Measurements from ENCODE around the gene CST5.

The CST5 gene

DNA sequence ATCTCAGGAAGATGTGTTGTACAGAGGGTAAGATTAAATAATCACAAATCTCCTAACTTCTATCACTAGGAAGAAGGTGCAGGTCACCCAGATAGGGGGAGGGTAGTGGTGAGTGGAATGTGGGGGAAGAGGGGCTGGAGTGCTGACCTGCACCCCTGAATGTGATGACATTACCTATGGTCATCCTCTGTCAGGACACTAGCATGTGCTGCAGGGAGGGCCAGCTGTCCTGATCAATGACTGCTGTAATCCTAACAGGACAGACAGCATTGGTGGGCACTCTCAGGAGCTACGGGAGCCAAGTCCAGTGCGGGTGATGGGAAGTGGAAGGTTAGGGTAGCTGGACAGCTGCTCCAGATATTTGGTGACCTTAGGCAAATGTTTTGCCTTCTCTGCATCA, 45.2 kb upstream of the CST5 start:
- ChIA-PET POLR2A (no interaction called here), CTCF (interaction anchor here (0.8 kb wide), 1 partner anchor 13 kb away, joined by 3 read pairs; no protein-coding TSS in a partner anchor)
- Histone ChIP-seq H3K36me3 (ENCODE audit: control insufficient read depth in 2 of 2, insufficient read depth in 1 of 2, low read length in 2 of 2) (no peaks in the 10 kb centered on the region), H3K4me3 (ENCODE audit: low read depth, low read length) (no peak overlapping the region), H3K4me1 (ENCODE audit: control insufficient read depth, insufficient read depth, low read length) (no peaks in the 10 kb centered on the region), H3K27ac (ENCODE audit: extremely low read depth, low read depth, low read length) (no peak overlapping the region), H3K9me3 (ENCODE audit: control insufficient read depth, insufficient read depth, low read depth, low read length) (no peaks in the 10 kb centered on the region)
- TF ChIP-seq, protein P1, sequence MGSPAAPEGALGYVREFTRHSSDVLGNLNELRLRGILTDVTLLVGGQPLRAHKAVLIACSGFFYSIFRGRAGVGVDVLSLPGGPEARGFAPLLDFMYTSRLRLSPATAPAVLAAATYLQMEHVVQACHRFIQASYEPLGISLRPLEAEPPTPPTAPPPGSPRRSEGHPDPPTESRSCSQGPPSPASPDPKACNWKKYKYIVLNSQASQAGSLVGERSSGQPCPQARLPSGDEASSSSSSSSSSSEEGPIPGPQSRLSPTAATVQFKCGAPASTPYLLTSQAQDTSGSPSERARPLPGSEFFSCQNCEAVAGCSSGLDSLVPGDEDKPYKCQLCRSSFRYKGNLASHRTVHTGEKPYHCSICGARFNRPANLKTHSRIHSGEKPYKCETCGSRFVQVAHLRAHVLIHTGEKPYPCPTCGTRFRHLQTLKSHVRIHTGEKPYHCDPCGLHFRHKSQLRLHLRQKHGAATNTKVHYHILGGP (tag by site-specific recombination; IDR thresholded peaks at IDR 0.05): no peak
- TF ChIP-seq ZFP37 (tag by site-specific recombination; IDR thresholded peaks at IDR 0.05) (no peak), ZNF529 (tag by site-specific recombination; IDR thresholded peaks at IDR 0.05; ENCODE audit: insufficient replicate concordance) (no peak)
- TF ChIP-seq, protein P2, sequence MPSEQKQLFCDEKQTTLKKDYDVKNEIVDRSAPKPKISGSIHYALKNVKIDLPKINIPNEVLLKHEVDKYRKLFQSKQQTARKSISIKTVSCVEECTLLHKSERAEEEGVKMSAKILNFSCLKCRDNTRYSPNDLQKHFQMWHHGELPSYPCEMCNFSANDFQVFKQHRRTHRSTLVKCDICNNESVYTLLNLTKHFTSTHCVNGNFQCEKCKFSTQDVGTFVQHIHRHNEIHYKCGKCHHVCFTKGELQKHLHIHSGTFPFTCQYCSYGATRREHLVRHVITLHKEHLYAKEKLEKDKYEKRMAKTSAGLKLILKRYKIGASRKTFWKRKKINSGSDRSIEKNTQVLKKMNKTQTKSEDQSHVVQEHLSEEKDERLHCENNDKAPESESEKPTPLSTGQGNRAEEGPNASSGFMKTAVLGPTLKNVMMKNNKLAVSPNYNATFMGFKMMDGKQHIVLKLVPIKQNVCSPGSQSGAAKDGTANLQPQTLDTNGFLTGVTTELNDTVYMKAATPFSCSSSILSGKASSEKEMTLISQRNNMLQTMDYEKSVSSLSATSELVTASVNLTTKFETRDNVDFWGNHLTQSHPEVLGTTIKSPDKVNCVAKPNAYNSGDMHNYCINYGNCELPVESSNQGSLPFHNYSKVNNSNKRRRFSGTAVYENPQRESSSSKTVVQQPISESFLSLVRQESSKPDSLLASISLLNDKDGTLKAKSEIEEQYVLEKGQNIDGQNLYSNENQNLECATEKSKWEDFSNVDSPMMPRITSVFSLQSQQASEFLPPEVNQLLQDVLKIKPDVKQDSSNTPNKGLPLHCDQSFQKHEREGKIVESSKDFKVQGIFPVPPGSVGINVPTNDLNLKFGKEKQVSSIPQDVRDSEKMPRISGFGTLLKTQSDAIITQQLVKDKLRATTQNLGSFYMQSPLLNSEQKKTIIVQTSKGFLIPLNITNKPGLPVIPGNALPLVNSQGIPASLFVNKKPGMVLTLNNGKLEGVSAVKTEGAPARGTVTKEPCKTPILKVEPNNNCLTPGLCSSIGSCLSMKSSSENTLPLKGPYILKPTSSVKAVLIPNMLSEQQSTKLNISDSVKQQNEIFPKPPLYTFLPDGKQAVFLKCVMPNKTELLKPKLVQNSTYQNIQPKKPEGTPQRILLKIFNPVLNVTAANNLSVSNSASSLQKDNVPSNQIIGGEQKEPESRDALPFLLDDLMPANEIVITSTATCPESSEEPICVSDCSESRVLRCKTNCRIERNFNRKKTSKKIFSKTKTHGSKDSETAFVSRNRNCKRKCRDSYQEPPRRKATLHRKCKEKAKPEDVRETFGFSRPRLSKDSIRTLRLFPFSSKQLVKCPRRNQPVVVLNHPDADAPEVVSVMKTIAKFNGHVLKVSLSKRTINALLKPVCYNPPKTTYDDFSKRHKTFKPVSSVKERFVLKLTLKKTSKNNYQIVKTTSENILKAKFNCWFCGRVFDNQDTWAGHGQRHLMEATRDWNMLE (tag by site-specific recombination; conservative IDR thresholded peaks at IDR 0.05; ENCODE audit: low read depth): no peak
- TF ChIP-seq, protein P3, sequence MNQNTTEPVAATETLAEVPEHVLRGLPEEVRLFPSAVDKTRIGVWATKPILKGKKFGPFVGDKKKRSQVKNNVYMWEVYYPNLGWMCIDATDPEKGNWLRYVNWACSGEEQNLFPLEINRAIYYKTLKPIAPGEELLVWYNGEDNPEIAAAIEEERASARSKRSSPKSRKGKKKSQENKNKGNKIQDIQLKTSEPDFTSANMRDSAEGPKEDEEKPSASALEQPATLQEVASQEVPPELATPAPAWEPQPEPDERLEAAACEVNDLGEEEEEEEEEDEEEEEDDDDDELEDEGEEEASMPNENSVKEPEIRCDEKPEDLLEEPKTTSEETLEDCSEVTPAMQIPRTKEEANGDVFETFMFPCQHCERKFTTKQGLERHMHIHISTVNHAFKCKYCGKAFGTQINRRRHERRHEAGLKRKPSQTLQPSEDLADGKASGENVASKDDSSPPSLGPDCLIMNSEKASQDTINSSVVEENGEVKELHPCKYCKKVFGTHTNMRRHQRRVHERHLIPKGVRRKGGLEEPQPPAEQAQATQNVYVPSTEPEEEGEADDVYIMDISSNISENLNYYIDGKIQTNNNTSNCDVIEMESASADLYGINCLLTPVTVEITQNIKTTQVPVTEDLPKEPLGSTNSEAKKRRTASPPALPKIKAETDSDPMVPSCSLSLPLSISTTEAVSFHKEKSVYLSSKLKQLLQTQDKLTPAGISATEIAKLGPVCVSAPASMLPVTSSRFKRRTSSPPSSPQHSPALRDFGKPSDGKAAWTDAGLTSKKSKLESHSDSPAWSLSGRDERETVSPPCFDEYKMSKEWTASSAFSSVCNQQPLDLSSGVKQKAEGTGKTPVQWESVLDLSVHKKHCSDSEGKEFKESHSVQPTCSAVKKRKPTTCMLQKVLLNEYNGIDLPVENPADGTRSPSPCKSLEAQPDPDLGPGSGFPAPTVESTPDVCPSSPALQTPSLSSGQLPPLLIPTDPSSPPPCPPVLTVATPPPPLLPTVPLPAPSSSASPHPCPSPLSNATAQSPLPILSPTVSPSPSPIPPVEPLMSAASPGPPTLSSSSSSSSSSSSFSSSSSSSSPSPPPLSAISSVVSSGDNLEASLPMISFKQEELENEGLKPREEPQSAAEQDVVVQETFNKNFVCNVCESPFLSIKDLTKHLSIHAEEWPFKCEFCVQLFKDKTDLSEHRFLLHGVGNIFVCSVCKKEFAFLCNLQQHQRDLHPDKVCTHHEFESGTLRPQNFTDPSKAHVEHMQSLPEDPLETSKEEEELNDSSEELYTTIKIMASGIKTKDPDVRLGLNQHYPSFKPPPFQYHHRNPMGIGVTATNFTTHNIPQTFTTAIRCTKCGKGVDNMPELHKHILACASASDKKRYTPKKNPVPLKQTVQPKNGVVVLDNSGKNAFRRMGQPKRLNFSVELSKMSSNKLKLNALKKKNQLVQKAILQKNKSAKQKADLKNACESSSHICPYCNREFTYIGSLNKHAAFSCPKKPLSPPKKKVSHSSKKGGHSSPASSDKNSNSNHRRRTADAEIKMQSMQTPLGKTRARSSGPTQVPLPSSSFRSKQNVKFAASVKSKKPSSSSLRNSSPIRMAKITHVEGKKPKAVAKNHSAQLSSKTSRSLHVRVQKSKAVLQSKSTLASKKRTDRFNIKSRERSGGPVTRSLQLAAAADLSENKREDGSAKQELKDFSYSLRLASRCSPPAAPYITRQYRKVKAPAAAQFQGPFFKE (tag by site-specific recombination; IDR thresholded peaks at IDR 0.05; ENCODE audit: borderline replicate concordance): no peak

DNA sequence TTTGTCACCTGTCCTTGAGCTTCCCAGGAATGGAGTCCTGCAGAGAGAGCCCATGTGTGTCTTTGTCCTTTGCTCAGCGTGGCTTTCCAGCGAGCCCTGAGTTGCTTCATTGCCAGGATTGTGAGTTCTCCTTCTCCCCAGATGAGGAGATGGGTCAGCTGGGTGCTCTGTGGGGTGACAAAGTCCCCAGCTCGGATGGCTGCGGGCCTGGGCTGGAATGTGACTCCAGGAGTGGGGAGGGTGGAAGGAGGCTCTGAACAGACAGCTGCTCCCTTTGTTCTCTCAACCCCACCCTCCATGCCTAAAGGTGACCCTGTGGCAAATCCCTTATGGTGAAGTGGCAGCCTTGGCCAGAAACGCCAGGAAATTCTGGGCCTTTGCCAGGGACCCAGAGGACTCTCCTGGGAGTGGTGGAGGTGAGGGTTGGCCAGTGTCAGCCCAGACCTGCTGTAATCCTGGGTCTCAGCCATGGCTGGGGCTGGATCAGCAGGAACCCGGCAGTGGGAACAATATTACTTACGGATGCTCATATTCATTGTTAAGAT, 44.4 kb upstream of the CST5 start:
- Histone ChIP-seq H3K4me1 (ENCODE audit: control insufficient read depth, insufficient read depth, low read length) (no peaks in the 10 kb centered on the region), H3K4me3 (ENCODE audit: low read depth, low read length) (no peak overlapping the region), H3K36me3 (ENCODE audit: control insufficient read depth in 2 of 2, insufficient read depth in 1 of 2, low read length in 2 of 2) (no peaks in the 10 kb centered on the region), H3K9me3 (ENCODE audit: control insufficient read depth, insufficient read depth, low read depth, low read length) (no peaks in the 10 kb centered on the region), H3K27ac (ENCODE audit: extremely low read depth, low read depth, low read length) (no peak overlapping the region)
- CTCF ChIA-PET: interaction anchor here (0.6 to 0.8 kb wide), 2 partner anchors 13 to 24 kb away, joined by 3 read pairs; no protein-coding TSS in a partner anchor
- TF ChIP-seq ZNF19 (tag by site-specific recombination; IDR thresholded peaks at IDR 0.05; ENCODE audit: low read depth) (no peak), ZSCAN16 (tag by site-specific recombination; IDR thresholded peaks at IDR 0.05) (no peak), ZNF324 (tag by site-specific recombination; IDR thresholded peaks at IDR 0.05) (no peak), ZNF341 (tag by site-specific recombination; IDR thresholded peaks at IDR 0.05; ENCODE audit: low read depth) (no peak), ZNF302 (tag by site-specific recombination; IDR thresholded peaks at IDR 0.05; ENCODE audit: low read depth) (no peak), ZNF707 (tag by site-specific recombination; IDR thresholded peaks at IDR 0.05) (no peak)
- TF ChIP-seq, protein P4, sequence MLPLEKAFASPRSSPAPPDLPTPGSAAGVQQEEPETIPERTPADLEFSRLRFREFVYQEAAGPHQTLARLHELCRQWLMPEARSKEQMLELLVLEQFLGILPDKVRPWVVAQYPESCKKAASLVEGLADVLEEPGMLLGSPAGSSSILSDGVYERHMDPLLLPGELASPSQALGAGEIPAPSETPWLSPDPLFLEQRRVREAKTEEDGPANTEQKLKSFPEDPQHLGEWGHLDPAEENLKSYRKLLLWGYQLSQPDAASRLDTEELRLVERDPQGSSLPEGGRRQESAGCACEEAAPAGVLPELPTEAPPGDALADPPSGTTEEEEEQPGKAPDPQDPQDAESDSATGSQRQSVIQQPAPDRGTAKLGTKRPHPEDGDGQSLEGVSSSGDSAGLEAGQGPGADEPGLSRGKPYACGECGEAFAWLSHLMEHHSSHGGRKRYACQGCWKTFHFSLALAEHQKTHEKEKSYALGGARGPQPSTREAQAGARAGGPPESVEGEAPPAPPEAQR (tag by site-specific recombination; IDR thresholded peaks at IDR 0.05): no peak
- TF ChIP-seq, protein P1 (tag by site-specific recombination; IDR thresholded peaks at IDR 0.05): no peak
- TF ChIP-seq, protein P5, sequence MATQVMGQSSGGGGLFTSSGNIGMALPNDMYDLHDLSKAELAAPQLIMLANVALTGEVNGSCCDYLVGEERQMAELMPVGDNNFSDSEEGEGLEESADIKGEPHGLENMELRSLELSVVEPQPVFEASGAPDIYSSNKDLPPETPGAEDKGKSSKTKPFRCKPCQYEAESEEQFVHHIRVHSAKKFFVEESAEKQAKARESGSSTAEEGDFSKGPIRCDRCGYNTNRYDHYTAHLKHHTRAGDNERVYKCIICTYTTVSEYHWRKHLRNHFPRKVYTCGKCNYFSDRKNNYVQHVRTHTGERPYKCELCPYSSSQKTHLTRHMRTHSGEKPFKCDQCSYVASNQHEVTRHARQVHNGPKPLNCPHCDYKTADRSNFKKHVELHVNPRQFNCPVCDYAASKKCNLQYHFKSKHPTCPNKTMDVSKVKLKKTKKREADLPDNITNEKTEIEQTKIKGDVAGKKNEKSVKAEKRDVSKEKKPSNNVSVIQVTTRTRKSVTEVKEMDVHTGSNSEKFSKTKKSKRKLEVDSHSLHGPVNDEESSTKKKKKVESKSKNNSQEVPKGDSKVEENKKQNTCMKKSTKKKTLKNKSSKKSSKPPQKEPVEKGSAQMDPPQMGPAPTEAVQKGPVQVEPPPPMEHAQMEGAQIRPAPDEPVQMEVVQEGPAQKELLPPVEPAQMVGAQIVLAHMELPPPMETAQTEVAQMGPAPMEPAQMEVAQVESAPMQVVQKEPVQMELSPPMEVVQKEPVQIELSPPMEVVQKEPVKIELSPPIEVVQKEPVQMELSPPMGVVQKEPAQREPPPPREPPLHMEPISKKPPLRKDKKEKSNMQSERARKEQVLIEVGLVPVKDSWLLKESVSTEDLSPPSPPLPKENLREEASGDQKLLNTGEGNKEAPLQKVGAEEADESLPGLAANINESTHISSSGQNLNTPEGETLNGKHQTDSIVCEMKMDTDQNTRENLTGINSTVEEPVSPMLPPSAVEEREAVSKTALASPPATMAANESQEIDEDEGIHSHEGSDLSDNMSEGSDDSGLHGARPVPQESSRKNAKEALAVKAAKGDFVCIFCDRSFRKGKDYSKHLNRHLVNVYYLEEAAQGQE (tag by site-specific recombination; IDR thresholded peaks at IDR 0.05): no peak
- POLR2A ChIA-PET: no interaction called here

All from HEK293 (cell line).